ENCODE data around the gene MAPK4.

Gene MAPK4

DNA sequence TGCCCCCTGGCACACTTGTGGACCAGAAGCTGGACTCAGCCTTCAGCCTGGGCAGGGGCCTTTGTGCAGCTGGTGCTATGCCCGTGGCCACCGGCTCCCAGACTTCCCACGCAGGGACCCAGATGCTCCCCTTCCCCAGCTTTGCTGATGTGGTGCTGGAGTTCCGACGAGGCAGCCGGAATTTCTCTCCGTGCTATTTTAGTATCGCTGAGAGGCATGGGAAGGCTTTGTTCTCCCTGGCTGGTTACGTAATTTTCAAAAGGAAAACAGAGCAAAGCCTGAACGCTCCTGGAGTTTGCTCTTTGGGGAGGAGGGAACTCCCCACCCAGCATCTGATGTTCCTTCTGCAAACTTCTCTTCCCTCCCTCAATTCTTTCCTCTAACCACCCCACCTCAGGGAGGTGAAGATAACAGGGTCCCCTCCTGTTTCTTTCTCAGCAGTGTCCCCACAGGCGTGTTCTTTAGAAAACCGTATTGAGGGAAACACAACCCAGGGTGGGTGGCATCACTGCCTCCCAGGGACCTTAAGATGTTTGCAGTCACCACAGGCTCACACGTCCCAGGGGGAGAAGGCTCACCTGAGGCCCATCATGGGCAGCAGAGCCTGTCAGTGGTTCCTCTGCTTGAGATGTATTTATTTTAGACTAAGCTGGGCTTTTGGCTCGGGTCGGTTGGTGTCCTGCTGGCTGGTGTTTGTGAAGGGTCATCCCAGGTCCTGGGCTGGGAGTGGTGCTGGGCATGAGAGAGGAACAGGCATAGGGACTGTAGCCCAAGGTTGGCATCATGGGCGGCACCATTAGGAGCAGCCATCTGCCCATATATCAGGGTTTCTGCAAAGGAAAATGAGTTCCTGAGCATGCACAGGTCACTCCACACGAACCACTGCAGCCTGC is 95.0 kb downstream of the MAPK4 start:
- H3K4me3 ChIP-seq (ENCODE audit: low read depth, low read length), result no peak overlapping the region
- in situ Hi-C loops (cut with HindIII; ENCODE audit: low sequenced_read_pairs), result no loop called here

DNA sequence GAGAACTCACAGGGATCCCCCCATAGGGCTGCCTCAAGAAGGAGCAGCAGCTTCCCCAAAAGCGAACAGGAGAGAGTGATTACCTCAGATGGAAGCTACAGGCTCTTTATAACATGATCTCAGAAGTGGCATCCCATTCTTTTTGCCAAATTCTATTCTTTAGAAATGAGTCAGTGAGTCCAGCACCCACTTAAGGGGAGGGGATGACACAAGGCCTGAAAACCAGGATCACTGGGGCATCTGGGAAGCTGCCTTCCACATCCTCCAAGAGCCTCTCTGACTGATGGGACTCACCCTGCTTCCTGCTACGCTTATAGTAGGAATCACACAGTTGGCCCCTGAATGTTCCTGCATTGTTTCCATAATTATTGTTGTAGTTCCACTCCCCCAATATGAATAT is 96.5 kb downstream of the MAPK4 start:
- TF ChIP-seq, protein P1, sequence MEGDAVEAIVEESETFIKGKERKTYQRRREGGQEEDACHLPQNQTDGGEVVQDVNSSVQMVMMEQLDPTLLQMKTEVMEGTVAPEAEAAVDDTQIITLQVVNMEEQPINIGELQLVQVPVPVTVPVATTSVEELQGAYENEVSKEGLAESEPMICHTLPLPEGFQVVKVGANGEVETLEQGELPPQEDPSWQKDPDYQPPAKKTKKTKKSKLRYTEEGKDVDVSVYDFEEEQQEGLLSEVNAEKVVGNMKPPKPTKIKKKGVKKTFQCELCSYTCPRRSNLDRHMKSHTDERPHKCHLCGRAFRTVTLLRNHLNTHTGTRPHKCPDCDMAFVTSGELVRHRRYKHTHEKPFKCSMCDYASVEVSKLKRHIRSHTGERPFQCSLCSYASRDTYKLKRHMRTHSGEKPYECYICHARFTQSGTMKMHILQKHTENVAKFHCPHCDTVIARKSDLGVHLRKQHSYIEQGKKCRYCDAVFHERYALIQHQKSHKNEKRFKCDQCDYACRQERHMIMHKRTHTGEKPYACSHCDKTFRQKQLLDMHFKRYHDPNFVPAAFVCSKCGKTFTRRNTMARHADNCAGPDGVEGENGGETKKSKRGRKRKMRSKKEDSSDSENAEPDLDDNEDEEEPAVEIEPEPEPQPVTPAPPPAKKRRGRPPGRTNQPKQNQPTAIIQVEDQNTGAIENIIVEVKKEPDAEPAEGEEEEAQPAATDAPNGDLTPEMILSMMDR (IDR thresholded peaks at IDR 0.05; ENCODE audit: low read depth, low read length, missing control alignments), result no peak
- in situ Hi-C loops (cut with HindIII; ENCODE audit: low sequenced_read_pairs), result no loop called here
- H3K4me3 ChIP-seq (ENCODE audit: low read depth, low read length), result no peak overlapping the region
- no peak for DNase-seq (ENCODE audit: low read depth)

More for the DNA sequence above, 95.0 kb downstream of the MAPK4 start:
- no peak for DNase-seq (ENCODE audit: low read depth)
- TF ChIP-seq, protein P1 (IDR thresholded peaks at IDR 0.05; ENCODE audit: low read depth, low read length, missing control alignments), result no peak

GRCh38 chr18:50656841-50657470 is 97.1 kb downstream of the MAPK4 start:
- DNase-seq (ENCODE audit: low read depth), result no peak
- in situ Hi-C loops (cut with HindIII; ENCODE audit: low sequenced_read_pairs), result no loop called here
- TF ChIP-seq, protein P1 (IDR thresholded peaks at IDR 0.05; ENCODE audit: low read depth, low read length, missing control alignments), result no peak

GRCh38 chr18:50658601-50659000 is 98.7 kb downstream of the MAPK4 start:
- in situ Hi-C loops (cut with HindIII; ENCODE audit: low sequenced_read_pairs), result no loop called here
- H3K4me3 ChIP-seq (ENCODE audit: low read depth, low read length), result no peak overlapping the region
- TF ChIP-seq, protein P1 (IDR thresholded peaks at IDR 0.05; ENCODE audit: low read depth, low read length, missing control alignments), result no peak
- DNase-seq (ENCODE audit: low read depth), result no peak

More at GRCh38 chr18:50656841-50657470, 97.1 kb downstream of the MAPK4 start:
- no peak overlapping the region for H3K4me3 ChIP-seq (ENCODE audit: low read depth, low read length)

DNA sequence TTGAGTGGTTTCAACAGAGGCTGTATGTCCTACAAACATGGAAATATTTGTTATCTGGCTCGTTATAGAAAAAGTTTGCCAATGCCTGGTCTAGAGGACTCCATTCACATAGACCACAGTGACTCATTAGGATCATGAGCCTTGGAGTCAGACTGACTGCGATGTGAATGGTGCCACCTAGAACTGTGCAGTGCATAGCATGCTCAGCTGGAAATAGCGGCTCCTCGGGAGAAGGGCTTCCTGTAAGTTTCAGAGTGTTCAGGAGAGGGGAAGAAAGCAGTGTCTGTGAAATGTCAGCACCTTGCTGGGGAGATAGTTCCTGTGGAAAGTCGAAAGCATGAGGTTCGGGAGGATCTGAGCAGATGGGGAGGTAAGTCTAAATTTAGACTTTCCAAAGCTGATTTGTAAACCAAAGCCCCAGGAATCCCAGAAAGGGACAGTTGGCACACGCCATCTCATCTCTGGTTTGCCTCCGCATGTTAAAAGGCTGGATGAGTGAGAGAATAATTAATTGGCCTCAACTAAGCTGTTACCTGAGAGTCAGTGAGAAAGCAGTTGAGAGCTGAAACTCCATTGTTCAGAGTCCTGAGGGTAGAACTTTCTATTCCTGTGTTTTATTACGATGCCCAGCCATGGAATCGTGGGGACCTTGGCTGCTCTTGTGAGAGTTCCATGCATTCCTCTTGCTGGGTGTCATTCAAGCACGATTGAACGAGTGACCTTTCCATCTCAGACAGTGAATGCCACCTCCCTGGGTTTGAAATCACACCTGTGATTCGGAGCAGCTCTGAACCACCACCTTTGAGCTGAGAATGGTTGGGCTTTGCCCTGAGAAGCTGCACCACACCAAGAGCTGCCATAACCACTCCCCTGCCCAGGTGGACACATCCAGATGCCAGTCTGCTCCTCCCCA is 99.5 kb downstream of the MAPK4 start:
- DNase-seq (ENCODE audit: low read depth), result no peak
- H3K4me3 ChIP-seq (ENCODE audit: low read depth, low read length), result no peak overlapping the region
- in situ Hi-C loops (cut with HindIII; ENCODE audit: low sequenced_read_pairs), result loop anchor here (5.0 kb wide), 1 partner anchor 77 kb away; no protein-coding TSS in a partner anchor
- TF ChIP-seq, protein P1 (IDR thresholded peaks at IDR 0.05; ENCODE audit: low read depth, low read length, missing control alignments), result no peak

DNA sequence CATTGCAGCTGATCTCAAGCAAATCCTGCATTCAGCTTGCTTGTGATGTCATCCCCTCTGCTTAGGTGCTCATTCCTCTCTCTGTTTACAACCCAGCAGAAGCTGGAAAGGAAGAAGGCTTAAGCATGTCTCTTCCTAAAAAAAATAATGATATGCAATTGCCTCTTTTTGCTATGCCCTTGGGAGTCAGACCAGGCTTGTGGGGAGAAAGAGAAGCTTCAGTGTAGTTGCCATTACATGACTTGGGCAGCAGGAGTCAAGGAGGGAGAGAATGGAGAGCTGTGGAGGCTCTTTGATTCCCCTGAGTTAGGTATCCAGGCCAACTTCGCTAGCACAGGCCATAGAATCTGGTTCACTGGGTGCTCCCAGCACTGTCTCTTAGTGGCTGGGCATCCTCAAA is 101.1 kb downstream of the MAPK4 start:
- TF ChIP-seq, protein P1 (IDR thresholded peaks at IDR 0.05; ENCODE audit: low read depth, low read length, missing control alignments), result no peak
- H3K4me3 ChIP-seq (ENCODE audit: low read depth, low read length), result no peak overlapping the region
- DNase-seq (ENCODE audit: low read depth), result no peak
- in situ Hi-C loops (cut with HindIII; ENCODE audit: low sequenced_read_pairs), result loop anchor here (5.0 kb wide), 1 partner anchor 79 kb away; no protein-coding TSS in a partner anchor
